ENCODE data around the gene ATP2B2. TPM values are rescaled to one million over a fixed set of nuclear protein-coding genes. Genes with fewer than 3 reads are reported as not detected.

Gene ATP2B2
- total RNA-seq, 1 donor from 2014 or later, result 0.06 TPM

DNA sequence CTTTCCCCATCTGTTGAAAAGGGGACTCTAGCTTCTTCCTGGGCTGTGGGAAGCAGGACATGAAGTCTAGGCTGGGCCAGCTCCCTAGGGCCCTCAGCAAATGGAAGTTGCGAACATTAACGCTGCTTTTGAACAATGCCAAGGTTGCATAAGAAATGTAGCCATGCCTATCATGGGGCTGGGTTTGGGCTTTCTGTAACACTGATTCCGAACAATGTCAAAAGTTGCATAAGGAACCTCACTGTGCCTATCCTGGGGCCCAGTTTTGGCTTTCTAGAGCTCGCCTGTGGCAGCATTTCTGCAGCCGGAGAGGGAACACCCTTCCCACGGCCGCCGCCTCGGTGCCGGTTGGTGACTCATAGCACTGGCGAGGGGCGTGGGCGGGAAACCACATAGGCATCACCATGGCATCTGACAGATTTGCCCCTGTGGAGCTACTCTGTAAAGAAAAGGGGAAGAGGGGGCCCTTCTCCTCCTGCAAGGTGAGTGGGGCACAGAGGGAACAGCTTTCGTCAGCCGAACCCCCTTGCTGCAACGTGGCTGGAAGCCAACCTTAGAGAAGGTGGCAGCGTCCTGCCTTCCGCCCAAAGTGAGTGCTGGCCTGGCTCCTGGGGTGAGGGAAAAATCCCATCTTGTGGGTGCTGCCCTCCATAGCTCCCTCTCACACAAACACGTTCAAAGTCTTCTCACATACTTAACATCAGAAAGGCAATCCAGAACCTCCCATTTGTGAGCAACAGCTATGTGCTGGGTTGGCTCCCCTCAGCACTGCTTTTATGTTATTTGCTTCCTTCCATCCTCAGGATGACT, 46.6 kb upstream of the ATP2B2 start:
- Histone ChIP-seq H3K27ac (no peak overlapping the region), H3K4me1 (no peaks in the 10 kb centered on the region), H3K36me3 (no peaks in the 10 kb centered on the region), H3K4me3 (no peak overlapping the region), H3K27me3 (peaks cover 10% of the 10 kb centered on the region), H3K9me3 (no peaks in the 10 kb centered on the region)
- DNase-seq (peak; percentile 85), ATAC-seq (peak; percentile 87)
- TF ChIP-seq, protein P1, sequence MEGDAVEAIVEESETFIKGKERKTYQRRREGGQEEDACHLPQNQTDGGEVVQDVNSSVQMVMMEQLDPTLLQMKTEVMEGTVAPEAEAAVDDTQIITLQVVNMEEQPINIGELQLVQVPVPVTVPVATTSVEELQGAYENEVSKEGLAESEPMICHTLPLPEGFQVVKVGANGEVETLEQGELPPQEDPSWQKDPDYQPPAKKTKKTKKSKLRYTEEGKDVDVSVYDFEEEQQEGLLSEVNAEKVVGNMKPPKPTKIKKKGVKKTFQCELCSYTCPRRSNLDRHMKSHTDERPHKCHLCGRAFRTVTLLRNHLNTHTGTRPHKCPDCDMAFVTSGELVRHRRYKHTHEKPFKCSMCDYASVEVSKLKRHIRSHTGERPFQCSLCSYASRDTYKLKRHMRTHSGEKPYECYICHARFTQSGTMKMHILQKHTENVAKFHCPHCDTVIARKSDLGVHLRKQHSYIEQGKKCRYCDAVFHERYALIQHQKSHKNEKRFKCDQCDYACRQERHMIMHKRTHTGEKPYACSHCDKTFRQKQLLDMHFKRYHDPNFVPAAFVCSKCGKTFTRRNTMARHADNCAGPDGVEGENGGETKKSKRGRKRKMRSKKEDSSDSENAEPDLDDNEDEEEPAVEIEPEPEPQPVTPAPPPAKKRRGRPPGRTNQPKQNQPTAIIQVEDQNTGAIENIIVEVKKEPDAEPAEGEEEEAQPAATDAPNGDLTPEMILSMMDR (IDR thresholded peaks at IDR 0.05), result no peak
- intact Hi-C loops (cut with DNase I), result no loop called here

DNA sequence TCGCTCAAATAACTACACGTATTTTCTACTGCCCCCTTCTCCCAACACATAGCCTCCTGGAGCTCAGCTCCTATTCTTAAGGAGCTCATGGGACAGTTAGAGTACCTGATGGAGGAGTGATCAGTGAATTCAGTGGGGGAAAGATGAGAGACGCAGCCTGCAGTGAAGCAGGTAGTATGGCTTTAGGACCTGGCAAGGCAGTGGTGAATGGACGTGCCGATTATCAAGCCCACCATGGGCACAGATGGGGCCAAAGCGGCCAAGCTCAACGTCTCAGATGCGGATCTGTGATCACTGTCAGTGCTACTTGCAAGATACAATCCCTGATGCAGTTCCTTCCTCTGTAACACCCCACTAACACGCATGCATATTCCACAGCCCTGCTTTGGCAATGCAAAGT, 45.8 kb upstream of the ATP2B2 start:
- intact Hi-C loops (cut with DNase I), result no loop called here
- Histone ChIP-seq H3K4me3 (no peak overlapping the region), H3K27me3 (peaks cover 10% of the 10 kb centered on the region), H3K27ac (no peak overlapping the region), H3K9me3 (no peaks in the 10 kb centered on the region), H3K4me1 (no peaks in the 10 kb centered on the region), H3K36me3 (no peaks in the 10 kb centered on the region)
- TF ChIP-seq, protein P1 (IDR thresholded peaks at IDR 0.05), result no peak
- peak; percentile 32 for DNase-seq
- no peak for ATAC-seq

DNA sequence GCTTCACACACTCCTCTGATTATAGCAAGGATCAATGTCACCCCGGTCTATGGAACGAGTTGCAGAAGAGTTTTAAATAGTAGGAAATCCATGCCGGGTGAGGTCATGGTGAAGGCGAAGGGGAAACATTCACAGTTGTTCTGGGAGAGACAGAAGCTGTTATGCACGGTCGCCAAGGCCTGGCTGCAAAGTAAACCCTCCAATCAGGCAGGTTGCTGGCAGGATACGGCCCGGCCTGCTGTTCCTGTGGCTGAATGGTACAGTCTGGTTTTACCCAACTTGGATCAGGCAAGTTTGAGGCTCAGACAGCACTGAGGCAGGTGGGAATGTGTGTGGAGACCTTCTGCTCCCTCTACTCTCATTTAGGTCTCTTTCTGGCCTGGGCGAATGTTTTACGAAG, 45.3 kb upstream of the ATP2B2 start:
- Histone ChIP-seq H3K27me3 (peaks cover 10% of the 10 kb centered on the region), H3K9me3 (no peaks in the 10 kb centered on the region), H3K36me3 (no peaks in the 10 kb centered on the region), H3K4me1 (no peaks in the 10 kb centered on the region), H3K4me3 (no peak overlapping the region), H3K27ac (no peak overlapping the region)
- no peak for ATAC-seq
- TF ChIP-seq, protein P1 (IDR thresholded peaks at IDR 0.05), result no peak
- DNase-seq, result peak; percentile 32
- intact Hi-C loops (cut with DNase I), result no loop called here

DNA sequence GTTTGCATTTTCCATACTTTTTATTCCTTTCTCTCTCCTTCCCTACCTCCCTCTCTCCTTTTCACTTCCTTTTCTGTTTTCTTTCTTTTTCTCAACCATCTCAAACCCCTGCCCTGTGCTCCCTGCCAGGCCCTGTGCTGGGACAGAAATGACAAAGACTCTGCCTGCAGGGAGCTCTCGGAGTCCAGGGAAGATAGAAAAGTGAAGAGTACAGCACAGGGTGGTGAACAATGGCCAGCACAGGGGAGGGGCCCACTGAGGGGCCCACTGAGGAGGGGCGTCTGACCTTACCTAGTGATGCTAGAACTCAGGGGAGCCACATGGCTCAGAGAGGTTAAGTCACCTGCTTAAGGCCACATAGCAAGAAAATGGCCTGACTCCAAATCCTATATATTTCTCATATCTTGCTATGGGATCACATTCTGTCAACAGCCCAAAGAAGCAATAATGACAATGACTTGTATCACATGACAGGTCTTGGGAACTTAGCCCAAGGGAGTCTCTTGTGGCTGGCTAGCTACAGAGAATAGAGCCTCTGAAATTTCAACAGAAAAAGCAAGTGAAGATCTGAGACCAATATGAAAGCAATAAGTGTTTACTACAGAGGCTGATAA, 44.3 kb upstream of the ATP2B2 start:
- H3K4me1 ChIP-seq, result no peaks in the 10 kb centered on the region
- TF ChIP-seq, protein P1 (IDR thresholded peaks at IDR 0.05), result no peak
- H3K9me3 ChIP-seq, result no peaks in the 10 kb centered on the region
- peaks cover 10% of the 10 kb centered on the region for H3K27me3 ChIP-seq
- DNase-seq, result peak; percentile 35
- ATAC-seq, result no peak
- no peaks in the 10 kb centered on the region for H3K36me3 ChIP-seq
- intact Hi-C loops (cut with DNase I), result no loop called here
- no peak overlapping the region for H3K4me3 ChIP-seq
- H3K27ac ChIP-seq, result no peak overlapping the region

DNA sequence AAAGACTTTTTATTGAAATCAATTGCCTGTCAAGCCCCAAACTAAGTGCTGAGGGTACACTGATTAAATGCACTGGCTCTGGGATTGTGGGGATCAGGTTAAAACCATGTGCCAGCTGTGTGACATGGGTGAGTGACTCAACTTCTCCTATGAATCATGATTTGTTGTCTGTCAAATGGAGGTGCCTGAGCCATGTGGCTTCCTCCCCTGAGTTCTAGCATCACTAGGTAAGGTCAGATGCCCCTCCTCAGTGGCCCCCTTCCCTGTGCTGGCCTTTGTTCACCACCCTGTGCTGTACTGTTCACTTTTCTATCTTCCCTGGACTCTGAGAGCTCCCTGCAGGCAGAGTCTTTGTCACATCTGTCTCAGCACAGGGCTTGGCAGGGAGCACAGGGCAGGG, 43.6 kb upstream of the ATP2B2 start:
- DNase-seq, result peak; percentile 20
- Histone ChIP-seq H3K27me3 (peaks cover 10% of the 10 kb centered on the region), H3K4me3 (no peak overlapping the region), H3K36me3 (no peaks in the 10 kb centered on the region), H3K27ac (no peak overlapping the region), H3K4me1 (no peaks in the 10 kb centered on the region), H3K9me3 (no peaks in the 10 kb centered on the region)
- no peak for ATAC-seq
- TF ChIP-seq, protein P1 (IDR thresholded peaks at IDR 0.05), result no peak
- intact Hi-C loops (cut with DNase I), result no loop called here

All from upper lobe of right lung (tissue), 1 donor.